GM21515 (cell line): ENCODE results near the gene SLC6A8.

Experiments used
- ATAC-seq: cut with Tn5 transposase; IDR thresholded peaks from one replicate; pipeline ENCODE4 v1.9.1; 2021; ENCODE audit not compliant: unreplicated experiment

The SLC6A8 gene

DNA sequence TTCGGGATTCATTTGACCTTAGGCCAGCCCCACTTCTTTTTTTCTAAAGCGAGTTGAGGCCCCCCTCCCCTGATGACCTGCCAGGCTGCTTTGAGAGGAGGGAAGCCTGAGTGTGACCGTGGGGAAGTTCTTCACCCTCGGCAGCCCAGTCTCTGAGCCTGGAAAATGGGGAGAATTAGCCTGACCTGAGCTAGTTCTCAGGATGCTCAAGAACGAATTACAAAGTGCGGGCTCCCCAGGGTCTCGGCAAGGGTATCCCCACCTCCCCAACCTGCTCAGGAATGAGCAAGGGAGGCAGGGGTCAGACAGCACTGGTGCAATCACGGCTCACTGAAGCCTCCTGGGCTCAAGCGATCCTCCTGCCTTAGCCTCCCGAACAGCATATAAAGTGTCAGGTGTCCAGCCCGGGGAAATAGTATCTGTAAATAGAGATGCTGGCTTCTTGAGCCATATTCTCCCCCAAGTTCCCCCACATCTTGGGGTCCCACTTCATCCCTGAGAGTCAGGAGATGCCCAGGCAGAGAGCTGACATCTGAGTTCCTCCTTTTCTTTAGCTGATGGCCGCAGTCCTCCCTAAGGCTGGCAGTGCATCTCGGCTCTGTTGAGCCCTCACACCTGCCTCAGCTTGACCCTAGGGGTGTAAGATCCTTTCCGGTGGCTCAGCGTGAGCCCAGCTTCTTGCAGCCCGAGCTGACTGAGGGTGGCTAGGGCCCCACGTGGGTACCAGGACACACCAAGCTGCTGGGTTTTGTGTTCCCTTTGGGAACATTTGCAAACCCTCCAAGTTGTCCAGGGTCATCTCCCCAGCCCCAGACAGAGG, 39.2 kb upstream of the SLC6A8 start:
- no peak for ATAC-seq

DNA sequence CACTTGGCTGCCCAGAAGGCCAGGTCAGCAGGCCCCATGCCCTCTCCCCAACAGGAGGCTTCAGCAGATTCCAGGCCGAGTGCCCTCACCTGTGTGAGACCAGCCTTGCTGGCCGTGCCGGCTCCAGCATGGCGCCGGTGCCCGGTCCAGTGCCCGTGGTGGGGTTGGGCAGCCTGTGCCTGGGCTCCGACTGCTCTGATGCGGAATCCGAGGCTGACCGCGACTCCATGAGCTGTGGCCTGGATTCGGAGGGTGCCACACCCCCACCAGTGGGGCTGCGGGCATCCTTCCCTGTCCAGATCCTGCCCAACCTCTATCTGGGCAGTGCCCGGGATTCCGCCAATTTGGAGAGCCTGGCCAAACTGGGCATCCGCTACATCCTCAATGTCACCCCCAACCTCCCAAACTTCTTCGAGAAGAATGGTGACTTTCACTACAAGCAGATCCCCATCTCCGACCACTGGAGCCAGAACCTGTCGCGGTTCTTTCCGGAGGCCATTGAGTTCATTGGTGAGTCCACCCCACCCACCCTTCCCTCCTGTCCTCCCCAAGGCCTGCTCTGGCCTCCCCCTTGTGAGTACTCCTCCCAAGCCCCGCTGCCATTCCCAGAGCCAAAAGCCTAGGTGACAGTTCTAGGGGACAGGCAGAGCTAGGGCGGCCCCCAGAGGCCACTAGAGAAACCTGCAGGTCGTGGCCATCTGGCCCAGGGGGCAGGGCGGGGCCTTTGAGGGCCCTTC, 38.4 kb upstream of the SLC6A8 start:
- ATAC-seq = no peak

DNA sequence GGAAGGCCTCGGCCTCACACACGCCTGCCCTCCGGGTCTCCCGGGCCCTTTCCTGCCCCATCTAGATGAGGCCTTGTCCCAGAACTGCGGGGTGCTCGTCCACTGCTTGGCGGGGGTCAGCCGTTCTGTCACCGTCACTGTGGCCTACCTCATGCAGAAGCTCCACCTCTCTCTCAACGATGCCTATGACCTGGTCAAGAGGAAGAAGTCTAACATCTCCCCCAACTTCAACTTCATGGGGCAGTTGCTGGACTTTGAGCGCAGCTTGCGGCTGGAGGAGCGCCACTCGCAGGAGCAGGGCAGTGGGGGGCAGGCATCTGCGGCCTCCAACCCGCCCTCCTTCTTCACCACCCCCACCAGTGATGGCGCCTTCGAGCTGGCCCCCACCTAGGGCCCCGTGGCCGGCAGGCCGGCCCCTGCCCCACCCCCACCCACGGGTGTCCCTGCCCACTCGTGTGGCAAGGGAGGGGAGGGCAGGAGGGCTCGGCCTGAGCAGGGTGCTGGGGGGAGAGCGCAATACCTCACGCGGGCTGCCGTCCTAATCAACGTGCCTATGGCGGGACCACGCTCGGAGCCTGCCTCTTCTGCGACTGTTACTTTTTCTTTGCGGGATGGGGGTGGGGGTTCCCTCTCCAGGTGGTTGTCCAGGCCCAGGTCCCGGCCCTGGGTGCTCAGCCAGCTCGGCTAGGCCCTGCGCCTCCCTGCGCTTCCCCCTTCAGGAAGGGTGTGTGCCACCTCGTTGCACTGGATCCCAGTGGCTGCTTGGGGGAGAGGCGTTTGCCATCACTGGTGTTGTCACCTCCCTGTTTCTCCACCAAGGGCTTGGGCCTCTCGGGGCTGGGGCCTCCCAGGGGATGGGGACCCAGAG, 37.6 kb upstream of the SLC6A8 start:
- ATAC-seq = no peak

DNA sequence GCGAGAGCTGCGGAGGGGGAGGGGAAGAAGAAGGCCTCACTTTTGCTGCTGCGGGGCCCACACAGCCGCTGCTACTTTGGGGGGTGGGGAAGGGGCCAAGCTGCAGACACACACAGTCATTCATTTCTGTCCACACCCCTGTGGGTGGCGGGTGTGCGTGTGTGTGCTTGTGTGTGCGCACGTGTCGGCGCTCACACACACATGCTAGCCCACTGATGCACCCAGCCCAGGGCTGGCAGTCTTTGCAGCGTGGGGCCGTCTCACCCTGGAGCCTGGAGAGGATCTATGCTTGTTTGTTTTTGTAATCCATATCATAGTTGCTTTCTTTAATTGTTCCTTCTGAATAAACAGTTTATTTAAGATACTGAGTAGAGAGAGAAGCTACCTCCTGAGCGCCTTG, 36.8 kb upstream of the SLC6A8 start:
- ATAC-seq = no peak

DNA sequence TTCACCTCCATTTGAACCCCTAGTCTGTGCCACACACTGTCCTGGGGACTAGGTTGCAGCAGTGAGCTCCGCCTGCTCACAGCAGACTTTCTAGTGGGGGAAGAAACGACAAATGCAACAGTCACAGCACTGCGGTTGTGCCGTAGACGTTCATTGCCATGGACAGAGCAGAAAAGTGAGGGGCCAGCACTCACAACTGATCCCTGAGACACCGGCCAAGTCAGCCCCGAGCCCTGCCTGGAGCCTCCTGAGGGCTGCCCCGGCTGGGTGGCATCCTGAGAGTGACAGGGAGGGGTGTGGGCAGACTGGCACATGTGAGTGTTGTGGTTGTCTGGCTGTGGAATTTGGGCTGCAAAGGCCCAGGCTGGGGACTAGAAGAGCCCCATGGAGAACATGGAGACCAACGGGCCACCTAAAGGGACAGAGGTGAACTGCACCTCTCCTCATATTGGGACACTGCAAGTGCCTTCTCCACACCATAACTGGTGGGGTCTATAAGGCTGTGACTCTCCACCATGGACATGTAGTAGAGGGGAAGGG, 36.1 kb upstream of the SLC6A8 start:
- no peak for ATAC-seq

DNA sequence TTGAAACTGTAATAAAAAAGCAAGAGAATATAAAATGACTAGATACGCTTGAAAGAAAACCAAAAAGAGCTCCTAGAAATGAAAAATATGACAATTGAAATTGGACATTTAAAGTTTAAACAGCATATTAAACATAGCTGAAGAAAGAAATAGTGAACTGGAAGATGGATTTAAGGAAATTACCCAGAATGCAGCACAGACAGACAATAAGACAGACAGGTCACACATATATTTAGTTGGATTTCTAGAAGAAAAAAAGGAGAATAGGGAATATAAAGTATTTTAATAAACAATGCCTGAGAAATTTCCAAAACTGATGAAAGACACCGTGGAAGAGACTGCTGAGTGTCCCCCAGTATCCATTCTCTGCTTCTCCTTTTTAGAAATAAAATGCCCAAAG, 34.2 kb upstream of the SLC6A8 start:
- ATAC-seq = no peak

DNA sequence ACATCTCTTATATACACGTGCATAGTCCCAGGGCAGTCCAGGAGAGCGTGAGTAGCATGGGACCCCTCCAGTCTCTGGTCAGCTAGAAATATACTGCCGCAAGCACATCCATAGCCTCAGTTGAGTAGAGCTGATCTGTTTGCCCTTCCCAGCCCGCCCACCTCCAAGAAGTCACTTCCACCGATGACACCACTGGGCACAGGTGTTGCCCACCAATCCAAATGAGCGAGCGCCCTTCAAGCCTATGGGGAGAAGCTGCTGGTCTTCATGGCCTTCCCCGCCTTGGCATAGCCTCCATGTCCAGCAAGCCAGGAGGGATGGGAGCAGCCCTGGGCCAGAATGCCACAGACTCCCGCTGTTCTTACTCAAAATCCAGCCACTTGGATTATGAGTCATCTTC, 30.6 kb upstream of the SLC6A8 start:
- ATAC-seq = no peak

DNA sequence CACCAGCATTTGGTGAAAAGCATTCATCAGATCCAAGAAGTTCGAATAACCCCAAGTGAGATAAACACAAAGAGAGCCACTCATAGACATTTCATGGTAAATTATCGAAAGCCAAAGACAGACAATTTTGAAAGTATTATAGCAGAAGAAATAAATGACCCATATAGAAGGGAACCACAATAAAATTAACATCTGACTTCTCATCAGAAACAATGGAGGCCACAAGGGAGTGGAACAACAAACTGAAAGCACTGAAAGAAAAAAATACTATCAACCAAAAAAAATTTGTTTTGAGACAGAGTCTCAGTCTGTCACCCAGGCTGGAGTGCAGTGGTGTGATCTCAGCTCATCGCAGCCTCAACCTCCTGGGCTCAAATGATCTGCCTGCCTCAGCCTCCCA, 28.5 kb upstream of the SLC6A8 start:
- no peak for ATAC-seq

DNA sequence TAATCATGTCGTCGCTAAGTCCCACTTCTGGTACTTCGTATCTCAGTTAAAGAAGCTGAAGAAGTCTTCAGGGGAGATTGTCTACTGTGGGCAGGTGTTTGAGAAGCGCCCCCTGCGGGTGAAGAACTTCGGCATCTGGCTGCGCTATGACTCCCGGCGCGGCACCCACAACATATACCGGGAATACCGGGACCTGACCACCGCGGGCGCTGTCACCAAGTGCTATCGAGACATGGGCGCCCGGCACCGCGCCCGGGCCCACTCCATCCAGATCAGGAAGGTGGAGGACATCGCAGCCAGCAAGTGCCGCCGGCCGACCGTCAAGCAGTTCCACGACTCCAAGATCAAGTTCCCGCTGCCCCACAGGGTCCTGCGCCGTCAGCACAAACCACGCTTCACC, 25.5 kb upstream of the SLC6A8 start:
- ATAC-seq = no peak

DNA sequence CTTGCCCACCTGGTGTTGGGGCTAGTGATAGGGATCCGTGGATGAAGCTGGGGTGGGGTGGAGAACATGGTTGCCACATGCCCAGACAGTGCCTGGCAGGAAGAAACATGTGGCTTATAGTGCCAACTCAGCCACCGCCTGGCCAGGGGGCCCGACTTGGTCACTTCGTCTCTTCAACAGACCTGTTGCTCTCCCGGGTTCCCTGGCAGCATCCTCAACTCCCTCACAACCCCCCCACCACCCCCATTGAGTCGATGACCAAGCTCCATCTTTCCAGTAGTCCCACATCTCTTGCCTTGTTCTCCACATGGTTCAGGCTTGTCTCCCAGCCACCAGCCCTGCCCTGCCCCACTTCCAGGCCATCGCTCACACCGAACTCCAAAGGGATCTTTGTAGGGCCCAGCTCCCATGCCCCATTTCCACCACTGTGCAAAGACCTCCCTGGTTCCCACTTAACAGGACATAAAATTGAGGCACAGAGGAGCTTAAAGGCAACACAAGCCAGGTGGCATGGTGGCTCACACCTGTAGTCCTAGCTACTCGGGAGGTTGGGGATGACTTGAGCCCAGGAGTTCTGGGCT, 21.9 kb upstream of the SLC6A8 start:
- ATAC-seq = no peak

DNA sequence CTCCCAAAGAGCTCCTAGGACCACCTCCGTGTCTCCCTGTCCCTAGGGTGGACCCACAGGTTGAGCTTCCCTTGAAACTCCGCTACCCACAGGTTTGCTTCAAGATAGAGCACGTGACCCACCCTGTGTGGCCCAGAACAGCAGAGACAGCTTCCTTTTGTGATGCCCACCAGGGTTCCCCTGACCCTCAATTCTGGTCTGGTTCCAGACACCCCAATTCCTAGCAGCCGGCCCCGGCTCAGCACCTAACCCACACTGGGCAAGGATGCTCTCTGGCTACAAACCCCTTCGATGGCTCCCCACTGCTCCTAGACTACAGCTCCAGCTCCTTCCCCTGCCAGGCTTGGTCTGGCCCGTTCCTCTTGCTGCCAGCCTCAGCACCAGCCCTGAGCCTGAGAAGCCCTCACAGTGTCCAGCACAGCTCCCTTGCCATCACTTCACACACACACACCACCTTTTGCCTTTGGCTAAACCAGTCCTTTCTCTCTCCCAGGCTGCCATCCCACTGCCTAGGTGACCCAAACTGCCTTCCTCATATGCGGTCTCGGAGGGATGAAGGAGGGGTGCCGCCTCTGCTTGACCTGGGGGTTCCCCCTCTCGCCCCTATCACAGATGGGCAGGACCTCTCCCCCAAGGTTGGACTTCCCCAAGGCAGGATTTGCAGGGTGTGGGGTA, 20.3 kb upstream of the SLC6A8 start:
- ATAC-seq = no peak

DNA sequence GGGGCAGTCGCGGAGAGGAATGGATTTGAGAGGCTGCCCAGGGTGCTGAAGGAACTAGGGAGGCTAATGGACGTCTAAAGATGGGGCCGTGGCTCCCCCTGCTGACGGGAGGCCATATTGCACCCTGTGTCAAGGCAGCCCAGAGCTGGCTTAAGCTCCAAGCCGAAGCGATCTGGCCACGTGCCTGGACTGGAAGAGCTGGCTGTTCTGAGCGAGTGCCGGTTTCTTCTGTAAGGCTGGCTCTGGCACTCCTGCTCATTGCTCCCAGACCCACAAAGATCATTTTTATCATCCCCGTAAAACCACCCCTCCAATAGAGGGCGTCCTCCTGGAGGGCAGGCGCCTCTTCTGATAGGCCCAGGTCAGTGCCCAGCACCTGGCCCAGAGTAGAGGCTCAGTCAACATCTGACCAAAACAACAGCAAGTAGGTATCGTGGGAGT, 19.8 kb upstream of the SLC6A8 start:
- no peak for ATAC-seq

DNA sequence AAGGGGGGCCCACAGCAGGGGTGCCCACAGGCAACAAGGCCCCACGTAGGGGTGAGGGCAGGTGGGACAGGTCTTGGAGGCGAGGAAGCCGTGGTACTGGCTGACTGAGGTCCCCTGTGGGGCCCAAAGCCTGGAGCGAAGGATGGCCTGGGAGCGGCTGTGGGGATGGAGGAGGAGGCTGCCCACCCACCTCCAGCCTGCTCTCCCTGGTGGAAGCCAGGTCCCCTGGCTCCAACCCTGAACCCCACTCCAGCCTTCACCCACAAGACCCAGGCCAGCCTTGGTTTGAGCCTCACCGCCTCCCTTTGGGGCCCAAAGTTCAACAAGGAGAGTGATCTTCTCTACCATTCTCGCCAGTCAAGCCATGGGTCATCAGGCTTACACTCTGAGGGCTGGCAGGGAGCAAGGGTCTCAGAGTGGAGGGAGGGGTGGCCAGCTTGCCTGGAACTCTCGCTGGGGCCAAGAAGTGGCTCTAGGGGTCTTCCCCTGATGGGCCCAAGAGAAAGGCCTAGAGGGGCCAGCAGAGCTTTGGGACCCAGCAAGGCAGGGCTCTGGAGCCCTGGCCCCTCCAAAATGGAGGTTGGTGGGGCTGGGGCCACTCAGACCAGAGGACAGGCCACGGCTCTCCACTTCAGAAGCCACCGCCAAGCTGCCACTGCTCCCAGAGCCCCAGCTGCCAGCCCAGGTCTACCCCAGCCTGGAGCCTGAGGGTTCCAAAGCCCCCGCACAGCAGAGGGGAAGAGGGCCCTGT, 19.1 kb upstream of the SLC6A8 start:
- ATAC-seq = no peak

DNA sequence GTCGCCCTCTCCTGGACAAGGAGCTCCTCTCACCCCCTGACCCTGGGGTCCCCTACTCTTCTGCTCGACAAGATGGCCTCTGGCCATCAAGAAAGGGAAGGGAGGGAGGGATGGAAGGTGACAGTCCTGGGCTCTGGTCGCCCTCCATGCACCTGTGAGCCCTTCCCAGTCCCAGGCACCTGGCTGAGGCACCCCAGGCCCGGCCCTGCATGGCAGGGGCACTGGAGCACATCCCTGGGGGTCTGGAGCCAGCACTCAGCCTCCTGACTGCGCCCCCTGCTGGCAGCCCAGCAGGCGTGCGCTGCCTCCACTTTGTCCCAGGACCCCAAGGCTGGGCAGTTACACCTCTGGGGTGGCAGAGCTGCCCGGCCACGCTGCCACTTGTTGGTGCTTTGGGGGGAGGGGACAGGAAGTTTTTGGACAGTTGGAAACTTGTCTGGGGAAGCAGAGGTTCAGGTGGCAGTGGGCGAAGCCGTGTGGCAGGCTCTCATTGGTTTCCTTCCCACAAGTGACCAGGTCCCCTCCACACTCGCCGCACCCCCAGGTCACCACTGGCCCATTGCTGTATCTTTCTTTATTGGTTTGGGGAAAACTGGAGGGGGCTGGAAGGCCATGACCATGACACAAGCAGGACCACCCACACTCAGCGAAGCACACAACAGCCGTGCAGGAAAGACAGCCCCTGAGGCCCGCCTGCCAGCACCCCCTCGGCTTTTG, 18.4 kb upstream of the SLC6A8 start:
- no peak for ATAC-seq

DNA sequence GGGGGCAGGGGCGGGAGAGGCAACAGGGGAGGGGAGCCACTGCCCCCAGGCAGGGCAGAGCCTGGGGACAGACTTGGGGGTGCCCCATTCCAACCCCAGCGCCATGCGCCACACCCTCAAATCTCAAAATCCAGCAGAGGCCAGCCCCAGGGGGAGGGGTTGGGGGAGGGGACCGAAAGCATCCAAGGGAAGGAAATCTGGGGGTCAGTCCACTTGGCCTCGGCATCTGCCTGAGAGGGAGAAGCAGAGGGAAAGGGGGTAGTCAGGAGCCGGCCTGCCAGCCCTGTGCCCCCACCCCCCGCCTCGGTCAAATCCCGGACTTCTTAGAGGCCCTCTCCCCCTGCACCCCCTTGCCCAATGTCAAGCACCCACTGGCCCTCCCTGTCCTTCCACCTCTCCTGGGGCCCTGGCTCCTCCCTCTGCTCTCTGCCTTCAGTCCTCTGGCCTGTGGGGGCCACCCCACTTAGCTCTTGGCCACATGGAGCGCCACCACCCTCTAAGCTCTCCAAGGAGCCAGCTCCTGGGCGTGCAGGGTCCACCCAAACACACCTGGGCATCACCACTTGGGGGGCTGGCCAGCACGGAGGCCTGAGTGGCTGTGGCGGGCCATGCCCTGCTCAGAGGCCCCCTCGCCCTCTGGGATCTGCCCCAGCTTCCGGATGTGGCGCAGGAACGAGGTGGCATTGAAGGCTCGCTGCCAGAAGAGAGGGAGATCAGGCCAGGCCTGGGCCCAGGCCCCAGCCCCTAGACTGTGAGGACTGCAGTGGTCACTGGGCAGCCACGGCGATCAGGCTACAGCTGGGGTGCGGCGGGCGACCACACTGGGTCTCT, 17.6 kb upstream of the SLC6A8 start:
- ATAC-seq = no peak

DNA sequence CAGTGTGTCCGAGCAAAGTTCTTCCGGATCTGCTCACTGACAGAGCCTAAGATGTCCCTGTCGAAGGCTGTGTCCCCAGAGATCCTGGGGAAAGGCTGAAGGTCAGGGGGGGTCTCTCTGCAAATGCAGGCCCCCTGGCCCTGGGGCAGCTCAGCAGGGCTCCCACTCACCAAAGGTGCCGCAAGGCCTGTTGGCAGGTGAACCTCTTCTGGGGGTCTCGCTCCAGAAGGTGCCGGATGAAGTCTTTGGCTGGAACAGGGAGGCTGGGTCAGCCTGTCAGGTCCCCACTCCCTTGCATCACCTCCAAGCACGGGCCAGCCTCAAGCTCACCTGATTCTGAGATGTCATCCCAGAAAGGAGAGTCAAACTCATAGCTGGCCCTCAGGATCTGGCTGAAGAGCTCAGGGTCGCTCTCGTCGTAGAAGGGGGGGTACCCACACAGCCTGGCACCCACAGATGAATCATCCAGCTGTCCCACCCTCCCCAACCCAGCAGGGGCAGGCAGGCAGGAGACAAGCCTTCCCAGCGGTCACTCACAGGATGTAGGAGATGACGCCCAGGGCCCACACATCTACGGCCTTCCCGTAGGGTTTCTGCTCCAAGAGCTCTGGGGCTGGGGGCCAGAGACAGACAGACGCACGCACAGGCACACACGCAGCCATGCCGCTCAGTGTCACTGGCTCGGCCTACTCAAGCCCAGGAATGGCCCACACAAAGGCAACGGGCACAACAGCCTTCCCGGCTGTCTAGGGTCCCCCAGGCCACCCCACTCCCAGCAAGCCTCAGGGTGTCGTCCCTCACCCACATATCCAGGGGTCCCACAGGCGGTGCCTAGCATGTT, 16.8 kb upstream of the SLC6A8 start:
- no peak for ATAC-seq
